DMS114 treated with DMSO at 0.1 percent for 48 hours (cell line): ENCODE measurements around the gene STK38L.

ENCODE experiments used
- DNase-seq: peaks from one replicate; lab custom pipeline; 2025; ENCODE audit not compliant: unreplicated experiment; lab: John Stamatoyannopoulos, UW

Gene STK38L

DNA sequence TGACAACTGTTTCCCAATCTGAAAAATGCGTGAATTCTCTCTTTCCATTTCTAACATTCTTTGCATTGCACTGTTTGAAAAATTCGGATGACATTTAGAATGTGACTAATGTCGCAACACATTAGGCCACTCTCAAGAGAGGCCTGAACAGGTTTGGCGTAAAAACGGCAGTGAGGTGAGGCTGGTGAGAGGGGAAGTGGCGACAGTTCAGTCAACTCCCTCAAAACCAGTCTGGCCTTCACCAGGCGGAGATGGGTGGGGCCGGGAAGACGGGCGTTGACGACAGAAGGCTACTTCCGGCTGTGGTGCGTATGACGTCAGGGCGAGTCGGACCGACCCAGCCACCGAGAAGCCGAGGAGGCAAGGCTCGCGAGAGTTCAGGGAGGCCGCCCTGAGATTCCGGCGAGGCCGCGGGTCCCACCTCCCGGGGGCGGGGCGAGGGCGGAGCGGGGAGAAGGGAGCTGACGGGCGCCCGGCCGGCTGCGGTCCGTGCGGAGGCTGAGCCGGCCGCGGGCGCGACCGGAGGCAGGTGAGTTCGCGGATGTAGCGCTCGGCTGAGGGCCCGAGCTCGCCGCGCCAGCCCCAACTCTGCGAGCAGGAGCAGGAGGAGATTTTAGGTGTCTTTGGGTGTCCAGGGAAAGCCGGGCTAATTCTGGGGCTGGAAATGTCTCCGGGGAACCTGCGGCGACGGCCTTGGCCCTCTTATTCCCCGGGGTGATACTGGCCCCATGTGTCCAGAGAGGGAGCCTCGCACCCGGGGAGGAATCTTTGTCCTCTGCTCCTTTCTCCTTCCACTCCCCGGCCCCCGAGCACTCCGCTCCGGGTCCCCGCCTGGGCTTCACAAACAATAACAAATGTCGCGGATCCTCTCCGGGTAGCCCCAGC lies at the start of gene STK38L:
Gene STK38L, plus strand, starts transcription at position 483 of the 885 bp plus-strand sequence. CDS start 53,435 bp downstream, outside the sequence.
- peak; percentile 89 for DNase-seq

DNA sequence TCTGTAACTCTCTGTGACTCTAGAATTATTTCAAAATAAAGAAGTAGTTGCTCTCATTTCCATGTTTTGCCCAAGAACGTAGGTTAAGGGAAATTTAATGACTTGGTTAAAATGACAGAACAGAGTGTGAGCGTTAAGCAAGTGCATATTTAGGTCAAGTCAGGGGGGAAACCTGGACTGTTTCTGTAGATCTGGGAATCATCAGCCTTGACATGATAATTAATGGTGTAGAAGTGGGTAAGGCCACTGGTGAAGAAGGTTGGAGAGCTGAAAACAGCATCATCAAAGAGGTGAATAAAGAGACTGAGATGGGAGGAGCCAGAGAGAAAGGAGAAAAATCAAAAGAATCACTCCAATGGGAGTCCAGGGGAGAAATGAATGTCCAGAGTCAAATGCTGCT lies 49.4 kb upstream of the STK38L start:
- no peak for DNase-seq

DNA sequence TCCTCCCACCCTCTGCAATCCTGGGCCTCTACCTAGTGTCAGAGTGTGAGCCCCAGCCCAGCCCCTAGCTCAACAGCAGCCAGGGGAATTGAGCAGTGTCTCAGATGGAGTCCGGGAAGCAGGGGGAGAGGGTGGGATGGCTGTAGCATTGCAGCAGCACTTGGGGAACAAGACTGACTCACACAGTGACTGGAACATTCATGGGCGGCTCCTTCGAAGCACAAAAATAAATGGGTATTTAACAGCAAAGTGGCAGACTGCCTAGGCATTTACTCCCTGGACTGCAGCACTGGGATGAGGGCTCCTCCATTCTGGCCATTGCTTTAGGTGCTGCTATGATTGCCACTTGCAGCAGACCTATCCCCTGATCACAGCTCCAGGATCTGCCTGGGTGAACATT lies 46.0 kb upstream of the STK38L start:
- no peak for DNase-seq

DNA sequence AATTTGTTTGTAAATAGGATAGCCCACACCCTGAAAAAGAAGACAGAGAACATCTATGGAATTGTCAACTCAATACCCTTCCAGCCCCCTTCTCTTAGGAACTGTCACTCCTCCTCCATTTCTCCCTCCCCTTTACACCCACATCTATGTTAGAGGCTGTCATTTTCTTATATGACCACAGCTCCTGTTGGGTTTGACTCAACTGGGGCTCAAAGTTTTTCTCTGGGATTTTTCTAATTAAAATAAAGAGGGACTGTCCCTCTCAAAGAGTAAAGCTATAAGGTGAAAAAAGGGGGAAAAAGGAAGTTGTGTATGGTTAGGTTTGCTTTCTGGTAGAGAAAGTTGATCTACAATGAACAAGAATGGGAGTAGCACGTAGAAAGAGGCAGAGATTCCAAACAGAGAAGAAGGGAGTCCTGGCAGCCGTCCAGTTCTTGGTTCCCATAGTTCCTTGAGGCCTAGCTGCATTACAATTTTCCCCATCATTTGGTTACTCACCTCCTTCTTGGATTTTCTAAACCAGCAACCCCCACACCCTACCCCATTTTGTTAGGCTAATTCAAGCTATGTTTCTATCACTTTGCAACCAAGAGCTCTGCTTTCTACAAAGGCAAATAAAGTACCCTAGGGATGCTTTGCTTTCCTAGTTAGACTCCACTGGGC lies 44.3 kb upstream of the STK38L start:
- no peak for DNase-seq

DNA sequence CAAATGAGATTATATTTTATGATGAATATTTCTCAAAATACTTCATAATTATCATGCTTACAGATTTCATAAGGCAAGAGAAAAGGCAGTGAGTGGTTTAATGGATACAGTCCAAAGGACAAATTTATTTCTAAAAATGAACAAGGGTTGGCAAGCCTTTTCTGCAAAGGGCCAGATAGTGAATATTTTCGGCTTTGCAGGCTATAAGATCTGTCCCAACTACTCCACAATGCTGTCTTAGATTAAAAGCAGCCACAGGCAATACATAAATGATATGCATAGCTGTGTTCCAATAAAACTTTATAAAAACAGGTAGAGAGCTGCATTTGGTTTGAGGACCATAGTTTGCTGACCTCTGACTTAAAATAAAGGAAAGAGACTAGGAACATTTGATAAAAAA lies 42.9 kb upstream of the STK38L start:
- DNase-seq = no peak

DNA sequence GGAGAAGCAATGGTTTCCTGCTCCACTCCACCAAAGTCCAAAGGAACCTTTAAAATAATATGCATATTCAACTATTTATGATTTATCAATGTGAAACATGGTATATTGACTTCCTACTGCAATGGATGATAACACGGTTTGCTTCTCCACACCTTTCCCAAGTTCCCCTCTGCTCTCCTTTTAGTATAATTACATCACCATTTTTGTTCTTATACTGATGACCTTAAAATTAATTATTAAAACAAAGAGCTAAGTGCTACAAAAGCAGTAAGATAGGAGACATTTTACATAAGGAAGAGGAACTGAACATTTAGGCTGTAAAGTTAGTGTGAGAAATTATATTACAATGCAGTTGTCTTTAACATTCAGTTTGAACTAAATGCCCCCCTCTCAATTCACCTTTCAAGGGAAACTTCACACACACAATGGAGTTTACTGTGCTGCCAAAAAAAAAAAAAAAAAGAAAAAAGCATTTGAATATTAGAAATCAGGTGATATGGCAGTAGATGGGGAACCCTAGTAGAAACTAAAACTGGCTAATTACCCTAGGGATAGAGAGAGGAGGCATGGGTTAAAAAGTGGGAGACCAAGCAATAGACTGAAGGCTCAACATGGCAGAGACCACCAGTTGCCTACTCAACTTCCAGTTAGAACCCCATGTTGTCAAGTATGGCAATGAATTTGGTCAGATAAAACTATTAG lies 37.1 kb upstream of the STK38L start:
- no peak for DNase-seq

DNA sequence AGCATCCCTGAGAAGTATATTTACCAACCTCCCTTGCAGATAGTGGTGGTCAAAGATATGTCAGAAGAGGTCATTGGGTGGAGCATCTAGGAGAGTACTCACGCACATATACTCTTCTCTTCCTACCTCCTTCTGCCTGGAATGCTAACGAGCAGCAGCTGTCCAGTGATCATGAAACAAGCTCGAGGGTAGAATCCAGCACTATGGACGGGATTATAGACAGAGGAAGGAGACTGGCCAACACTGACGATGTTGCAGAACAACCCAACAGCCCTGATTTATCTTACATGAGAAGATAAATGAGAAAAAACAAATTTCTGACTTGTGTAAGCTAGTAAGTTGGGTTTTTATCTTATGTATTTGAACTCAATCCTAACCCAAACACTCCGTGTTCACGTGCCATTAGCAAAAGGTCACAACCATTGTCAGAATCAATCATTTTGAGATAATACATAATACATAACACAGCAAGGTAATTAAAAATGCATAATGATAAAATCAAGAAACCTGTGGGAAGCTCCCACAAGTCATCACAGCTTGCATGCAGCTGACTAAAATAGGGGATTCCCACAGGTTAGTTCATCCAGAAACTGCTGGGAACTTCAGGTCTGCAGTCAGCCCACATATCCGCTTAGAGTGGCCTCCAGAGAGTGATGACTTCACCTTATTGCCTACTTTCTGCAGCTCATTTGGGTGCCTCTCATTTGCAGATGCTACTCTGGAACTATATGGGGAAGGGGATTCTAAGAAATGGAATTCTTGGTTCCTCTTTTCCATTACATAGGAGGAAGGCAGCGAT lies 36.3 kb upstream of the STK38L start:
- no peak for DNase-seq

DNA sequence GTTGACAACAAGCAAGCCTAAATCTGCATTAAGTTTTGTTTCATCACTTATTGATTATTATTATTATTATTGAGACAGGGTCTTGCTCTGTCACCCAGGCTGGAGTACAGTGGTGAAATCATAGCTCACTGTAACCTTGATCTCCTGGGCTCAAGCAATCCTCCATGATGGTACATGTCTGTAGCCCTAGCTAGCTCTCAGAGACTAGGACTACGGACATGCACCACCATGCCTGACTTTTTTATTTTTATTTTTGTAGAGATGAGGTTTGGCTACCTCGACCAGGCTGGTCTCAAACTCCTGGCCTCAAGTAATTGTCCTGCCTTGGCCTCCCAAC lies 35.7 kb upstream of the STK38L start:
- no peak for DNase-seq

DNA sequence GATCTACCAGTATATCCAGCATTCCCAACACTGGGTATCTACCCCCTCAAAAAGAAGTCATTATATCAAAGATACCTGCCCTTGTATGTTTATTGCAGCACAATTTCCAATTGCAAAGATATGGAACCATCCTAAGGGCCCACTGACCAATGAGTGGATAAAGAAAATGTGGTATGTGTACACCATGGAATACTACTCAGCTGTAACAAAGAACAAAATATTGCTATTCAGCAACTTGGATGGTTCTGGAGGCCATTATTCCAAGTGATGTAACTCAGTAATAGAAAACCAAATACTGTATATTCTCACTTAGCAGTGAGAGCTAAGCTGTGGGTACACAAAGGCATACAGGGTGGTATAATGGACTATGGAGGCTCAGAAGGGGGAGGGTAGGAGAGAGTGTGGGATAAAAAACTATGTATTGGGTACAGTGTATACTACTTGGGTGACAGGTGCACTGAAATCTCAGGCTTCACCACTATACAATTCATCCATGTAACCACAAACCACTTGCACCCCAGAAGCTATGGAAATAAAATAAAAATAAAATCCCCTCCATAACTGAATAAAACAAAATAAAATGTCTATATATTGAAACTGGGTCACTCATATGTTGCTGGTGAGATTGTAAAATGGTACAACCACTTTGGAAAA lies 34.7 kb upstream of the STK38L start:
- no peak for DNase-seq

DNA sequence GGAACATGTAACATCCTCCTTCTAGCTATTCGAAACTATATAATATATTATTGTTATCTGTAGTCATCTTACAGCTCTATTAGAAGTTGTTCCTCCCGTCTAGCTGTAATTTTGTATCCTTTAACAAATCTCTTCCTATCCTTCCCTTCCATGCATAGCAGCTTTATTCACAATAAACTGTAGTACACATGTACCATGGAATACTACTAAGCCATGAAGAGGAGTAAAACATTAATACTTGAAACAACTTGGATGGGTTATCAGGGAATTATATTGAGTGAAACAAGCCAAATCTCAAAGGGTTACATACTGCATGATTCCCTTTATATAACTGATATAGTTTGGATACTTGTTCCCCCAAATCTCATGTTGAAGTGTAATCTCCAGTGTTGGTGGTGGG lies 33.9 kb upstream of the STK38L start:
- no peak for DNase-seq

DNA sequence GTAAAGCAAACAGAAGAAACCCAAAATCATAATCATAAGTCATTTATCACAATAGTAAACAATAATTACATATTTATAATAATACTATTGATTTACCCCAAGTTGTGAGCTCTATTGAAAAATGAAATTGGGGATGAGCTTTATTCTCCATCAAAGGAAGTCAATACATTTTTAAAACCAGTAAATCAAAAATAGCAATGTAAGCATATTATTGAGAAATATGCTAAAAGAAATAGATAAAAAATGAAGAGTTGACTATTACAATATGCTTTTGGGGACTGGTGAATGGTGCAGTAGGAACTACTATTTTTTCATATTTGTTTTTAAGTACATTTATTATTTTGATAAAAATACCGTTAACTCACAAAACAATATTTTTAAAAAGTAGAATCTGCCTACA lies 31.2 kb upstream of the STK38L start:
- DNase-seq = no peak

DNA sequence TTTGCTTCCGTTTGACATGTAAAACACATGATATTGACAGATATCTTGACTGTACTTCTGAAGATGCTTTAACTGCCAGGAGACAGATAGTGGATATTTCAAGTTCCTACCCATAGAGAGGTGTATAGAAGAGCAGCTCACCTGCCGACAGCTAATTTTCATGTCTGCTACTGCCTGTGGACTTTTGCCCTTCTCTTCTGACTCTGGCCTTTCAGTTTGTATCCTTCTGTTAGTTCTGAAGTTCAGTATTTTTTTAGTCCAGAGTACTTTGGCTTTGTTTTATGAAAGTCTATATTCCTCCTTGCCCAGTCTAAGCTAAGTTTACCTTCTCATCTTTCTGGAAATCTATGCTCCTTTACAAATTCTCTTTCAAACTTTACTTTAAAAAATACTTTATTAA lies 30.8 kb upstream of the STK38L start:
- DNase-seq = no peak

DNA sequence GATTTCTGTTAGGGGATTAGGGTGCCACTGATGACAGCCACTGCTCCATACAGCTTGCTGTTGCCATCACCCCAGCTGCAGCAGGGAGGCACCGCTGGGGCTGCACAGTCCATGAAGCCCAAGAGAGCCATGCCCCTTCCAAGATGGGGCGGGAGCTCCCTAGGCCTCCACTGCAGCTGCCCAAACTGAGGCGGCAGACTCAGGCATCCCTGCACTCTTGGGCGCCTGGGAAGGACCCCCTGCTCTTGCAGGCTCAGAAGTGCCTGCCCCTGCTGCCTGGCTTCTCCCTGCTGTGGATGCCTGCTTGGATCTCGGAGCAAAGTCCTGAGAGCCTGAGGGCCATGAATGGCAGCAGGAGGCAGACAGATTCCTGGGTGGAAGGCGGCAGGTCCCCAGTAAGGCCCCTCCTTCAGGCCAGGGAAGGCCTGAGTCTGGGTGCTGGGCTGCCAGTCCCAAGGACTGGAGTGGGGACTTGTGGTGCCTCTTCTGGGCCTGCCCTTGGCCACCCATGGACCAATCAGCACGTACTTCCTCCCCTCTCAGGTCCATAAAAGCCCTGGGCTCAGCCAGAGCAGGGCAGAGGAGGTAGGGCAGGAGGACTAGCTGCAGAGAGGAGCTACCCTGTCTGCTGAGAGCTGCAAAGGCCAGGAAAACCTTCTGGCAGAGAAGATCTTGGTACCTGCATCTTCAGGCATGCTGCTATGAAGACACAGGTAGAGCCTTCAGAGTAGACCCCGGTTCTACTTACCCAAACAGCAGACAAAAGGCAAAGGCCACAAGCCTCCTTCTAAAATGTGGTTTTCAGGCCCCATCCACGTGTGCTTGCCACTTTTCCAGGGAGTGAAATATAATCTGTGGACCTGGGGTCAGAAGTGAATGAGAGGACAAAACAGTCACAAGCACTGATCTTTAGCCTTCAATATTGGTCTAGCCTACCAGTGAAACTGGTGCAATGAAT lies 30.0 kb upstream of the STK38L start:
- no peak for DNase-seq

DNA sequence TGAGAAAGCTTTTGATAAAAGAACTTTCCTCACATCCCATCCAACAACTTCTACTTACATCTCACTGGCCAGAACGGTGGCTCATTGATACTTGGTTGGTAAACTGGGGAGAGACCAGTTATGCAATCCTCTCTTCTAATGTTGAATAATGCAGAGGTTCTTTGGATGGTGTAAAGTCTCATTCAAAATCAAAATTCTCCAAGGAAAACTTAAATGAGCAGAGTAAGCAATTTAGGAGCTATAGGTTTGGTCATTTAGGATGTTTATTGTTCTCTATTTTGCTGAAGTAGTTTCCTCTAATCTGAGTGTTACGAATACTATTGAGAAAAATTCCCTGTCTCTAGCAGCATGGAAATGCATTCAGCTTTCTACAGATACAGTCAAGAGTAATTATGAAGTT lies 26.5 kb upstream of the STK38L start:
- DNase-seq = no peak

DNA sequence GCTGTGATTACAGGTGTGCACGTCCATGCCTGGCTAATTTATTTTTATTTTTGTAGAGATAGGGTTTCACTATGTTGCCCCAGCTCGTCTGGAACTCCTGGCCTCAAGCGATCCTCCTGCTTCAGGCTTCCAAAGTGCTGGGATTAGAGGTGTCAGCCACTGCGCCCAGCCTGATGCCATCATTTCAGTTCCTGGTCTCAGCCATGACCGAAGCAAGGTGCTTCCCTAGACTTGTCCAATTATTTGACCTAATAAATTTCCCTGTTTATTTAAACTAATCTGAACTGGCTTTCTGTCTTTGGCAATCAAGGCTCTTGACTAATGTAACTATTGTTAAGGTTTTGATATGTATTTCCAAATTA lies 24.4 kb upstream of the STK38L start:
- DNase-seq = no peak

DNA sequence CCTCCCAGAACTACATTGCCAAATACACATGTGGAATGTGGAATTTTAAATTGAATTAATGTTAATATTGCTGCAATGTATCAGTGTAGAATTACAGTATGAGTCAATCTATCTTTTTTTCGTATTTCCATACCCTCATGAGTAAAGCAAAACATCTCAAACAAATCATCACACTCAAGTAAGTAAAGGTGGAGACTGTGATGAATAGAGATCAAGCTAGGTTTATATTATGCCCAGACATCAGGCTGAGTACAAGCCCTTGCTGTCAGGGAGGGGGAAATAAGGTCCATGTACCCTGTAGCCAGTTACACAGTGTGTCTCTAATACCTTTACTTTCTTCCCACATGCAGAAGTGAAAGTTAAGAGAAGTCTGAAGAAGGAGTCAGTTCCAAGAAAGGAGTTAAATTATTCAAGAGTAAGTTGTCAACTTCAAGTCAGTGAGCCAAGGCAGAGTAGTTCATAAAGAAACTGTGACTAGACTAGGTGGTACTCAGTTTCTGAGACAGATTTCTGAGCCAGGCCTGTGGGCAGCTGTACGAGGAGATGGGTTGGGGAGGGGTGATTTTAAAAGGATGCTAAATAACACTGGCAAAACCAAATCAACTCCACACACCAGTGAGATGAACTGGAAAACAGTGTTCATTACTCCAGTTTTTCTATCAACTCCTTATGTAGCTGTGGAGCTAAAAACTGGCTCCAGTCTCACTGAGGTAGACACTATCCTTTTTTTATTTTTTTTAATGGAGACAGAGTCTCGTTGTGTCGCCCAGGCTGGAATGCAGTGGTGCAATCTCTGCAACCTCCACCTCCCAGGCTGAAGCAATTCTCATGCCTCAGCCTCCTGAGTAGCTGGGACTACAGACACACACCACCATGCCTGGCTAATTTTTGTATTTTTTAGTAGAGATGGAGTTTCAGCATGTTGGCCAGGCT lies 23.8 kb upstream of the STK38L start:
- no peak for DNase-seq

DNA sequence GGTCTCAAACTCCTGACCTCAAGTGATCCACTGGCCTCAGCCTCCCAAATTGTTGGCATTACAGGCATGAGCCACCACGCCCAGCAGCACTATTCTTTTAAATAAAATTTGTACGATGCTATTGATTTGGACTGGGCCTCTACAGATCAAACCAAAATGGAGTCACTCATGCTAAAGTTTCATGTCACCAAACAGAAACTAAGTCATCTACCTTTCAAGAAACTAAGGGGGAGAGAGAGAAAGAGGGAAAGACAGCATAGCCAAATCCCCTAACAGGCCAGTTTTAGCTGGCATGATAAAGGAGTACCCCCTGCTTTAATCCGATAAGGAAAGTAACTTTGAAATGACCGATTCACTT lies 23.1 kb upstream of the STK38L start:
- DNase-seq = no peak

DNA sequence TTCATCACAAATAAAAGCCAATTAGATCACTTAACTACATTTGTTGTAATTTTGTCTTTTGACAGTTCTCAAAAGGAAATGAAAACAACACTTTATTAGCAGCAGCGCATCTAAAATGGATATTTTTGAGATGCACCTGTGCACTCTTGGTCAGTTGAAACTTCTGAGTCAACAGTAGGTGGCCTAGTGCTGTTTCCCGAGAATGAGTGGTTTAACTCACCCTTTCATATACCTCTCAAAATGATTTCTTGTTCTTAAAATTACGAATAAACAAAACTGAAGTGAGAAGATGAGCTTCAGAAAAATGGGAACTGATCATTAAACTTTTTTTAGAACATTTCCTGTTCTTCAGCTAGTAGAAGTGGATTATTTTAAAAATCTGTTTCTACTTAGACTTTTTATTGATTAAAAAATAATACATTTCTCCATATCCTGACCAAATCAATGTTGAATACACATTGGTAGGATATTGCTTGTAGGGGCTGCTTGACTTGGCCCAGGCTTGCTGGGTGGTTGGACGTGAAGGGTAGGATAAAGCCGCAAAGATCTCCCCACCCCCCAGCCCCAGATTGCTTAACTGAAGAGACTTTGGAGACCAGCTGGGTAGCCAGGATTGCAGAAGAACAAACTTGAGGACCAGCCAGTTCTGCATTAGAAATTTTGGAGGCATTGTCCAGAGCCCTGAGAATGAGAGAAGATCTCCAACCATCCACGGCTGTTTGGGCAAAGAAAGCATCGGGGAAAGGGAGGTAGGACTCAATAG lies 22.3 kb upstream of the STK38L start:
- no peak for DNase-seq
